HepG2 (cell line): Measurements from ENCODE around the gene TOPBP1. TPM values are rescaled to one million over a fixed set of nuclear protein-coding genes. Genes with fewer than 3 reads are reported as not detected.
A peak's percentile ranks its signal among the peaks of the same experiment; 100 is the strongest.

Experiments
- ETV5 ChIP-seq: IDR thresholded peaks from 2 replicates; pipeline ENCODE4 v1.6.1; 2018; ENCODE audit warnings: missing biosample characterization, missing genetic modification reagents, inconsistent platforms, borderline replicate concordance
- FOXJ3 ChIP-seq: sonication (generic); formaldehyde crosslinking; IDR thresholded peaks from 2 replicates; pipeline ENCODE4 v1.4.0; 2020; ENCODE audit warnings: missing genetic modification reagents, mild to moderate bottlenecking, borderline replicate concordance
- FOXK1 ChIP-seq: sonication (generic); formaldehyde crosslinking; IDR thresholded peaks from 2 replicates; pipeline ENCODE4 v1.4.0; 2020; ENCODE audit warnings: low read depth, missing genetic modification reagents, borderline replicate concordance
- GATA4 ChIP-seq: sonication (generic); IDR thresholded peaks from 2 replicates; pipeline ENCODE4 v1.6.1; 2016; ENCODE audit warnings: antibody characterized with exemption, low read depth, borderline replicate concordance
- HOXA3 ChIP-seq: sonication (generic); formaldehyde crosslinking; IDR thresholded peaks from 2 replicates; pipeline ENCODE4 v1.5.0; 2020; ENCODE audit warnings: missing genetic modification reagents
- HOXD1 ChIP-seq: sonication (generic); formaldehyde crosslinking; IDR thresholded peaks from 2 replicates; pipeline ENCODE4 v1.5.0; 2020; ENCODE audit warnings: missing genetic modification reagents
- MAFF ChIP-seq: IDR thresholded peaks from 2 replicates; pipeline ENCODE4 v1.6.1; 2011; ENCODE audit warnings: low read depth, low read length, improper control_type of control experiment
- NFKBIZ ChIP-seq: IDR thresholded peaks from 2 replicates; pipeline ENCODE4 v1.6.1; 2018; ENCODE audit warnings: missing genetic modification reagents, missing compliant biosample characterization
- ONECUT2 ChIP-seq: sonication (generic); formaldehyde crosslinking; IDR thresholded peaks from 2 replicates; pipeline ENCODE4 v1.4.0; 2020; ENCODE audit warnings: missing genetic modification reagents
- PHF21A ChIP-seq: sonication (generic); formaldehyde crosslinking; IDR thresholded peaks from 2 replicates; pipeline ENCODE4 v1.5.0; 2020; ENCODE audit warnings: mild to moderate bottlenecking, missing genetic modification reagents
- PHF5A ChIP-seq: IDR thresholded peaks from one replicate; pipeline ENCODE4 v1.6.1; 2018; ENCODE audit warnings: low read depth, missing genetic modification reagents; ENCODE audit not compliant: unreplicated experiment
- SALL2 ChIP-seq: sonication (generic); formaldehyde crosslinking; IDR thresholded peaks from 2 replicates; pipeline ENCODE4 v1.8.1; 2023; ENCODE audit warnings: mild to moderate bottlenecking, missing genetic modification reagents, inconsistent platforms
- TRIM22 ChIP-seq: fragments of 450-650 bp; IDR thresholded peaks from 2 replicates; pipeline ENCODE4 v1.6.1; 2017
- ZBTB33 ChIP-seq: sonication (generic); formaldehyde crosslinking; IDR thresholded peaks from 2 replicates; pipeline ENCODE4 v1.4.0; 2020; ENCODE audit warnings: missing genetic modification reagents
- ZNF326 ChIP-seq: sonication (generic); formaldehyde crosslinking; IDR thresholded peaks from 2 replicates; pipeline ENCODE4 v1.4.0; 2020; ENCODE audit warnings: missing genetic modification reagents, borderline replicate concordance
- ZNF367 ChIP-seq: sonication (generic); formaldehyde crosslinking; IDR thresholded peaks from 2 replicates; pipeline ENCODE4 v1.4.0; 2020; ENCODE audit warnings: missing genetic modification reagents, borderline replicate concordance
- ZNF891 ChIP-seq: sonication (generic); formaldehyde crosslinking; IDR thresholded peaks from 2 replicates; pipeline ENCODE4 v1.5.0; 2020; ENCODE audit warnings: mild to moderate bottlenecking, missing genetic modification reagents
- polyA plus RNA-seq, 8 experiments: library from polyadenylated mRNA; depleted of rRNA in 3 of 8; stranded (reverse) in 7 of 8; unstranded in 1 of 8; fragments of >200 nt; fragmentation: Illumina TruSeq in 4 of 8; extraction: Trizol in 4 of 8; gene quantifications; 2 replicates each; pipeline versions ENCODE4 v1.2.1 to v1.2.3, GENCODE V29; 2011 to 2016; ENCODE audit warnings: low read depth in 4 of 8, missing spikeins in 1 of 8, mixed read lengths in 1 of 8; ENCODE audit not compliant: insufficient read depth in 1 of 8
- total RNA-seq, 5 experiments: library from RNA; depleted of rRNA; stranded (reverse); fragments of >200 nt; fragmentation: Illumina TruSeq; extraction: Trizol; gene quantifications; 2 replicates each; pipeline ENCODE4 v1.2.3, GENCODE V29; 2016; ENCODE audit warnings: low read depth in 1 of 5
- TF ChIP-seq, protein P1 (sequence below): sonication (generic); formaldehyde crosslinking; IDR thresholded peaks from 2 replicates; pipeline ENCODE4 v1.4.0; 2020; ENCODE audit warnings: missing genetic modification reagents, borderline replicate concordance
- TF ChIP-seq, protein P2 (sequence below): sonication (generic); formaldehyde crosslinking; IDR thresholded peaks from 2 replicates; pipeline ENCODE4 v1.4.0; 2020; ENCODE audit warnings: missing genetic modification reagents, borderline replicate concordance

TOPBP1 gene
- total and polyA plus RNA-seq, 2 of the 13 experiments (the other 11 are each of a cell fraction or from before 2014, with no cell fraction given), result 24.3 to 42.9 TPM

DNA sequence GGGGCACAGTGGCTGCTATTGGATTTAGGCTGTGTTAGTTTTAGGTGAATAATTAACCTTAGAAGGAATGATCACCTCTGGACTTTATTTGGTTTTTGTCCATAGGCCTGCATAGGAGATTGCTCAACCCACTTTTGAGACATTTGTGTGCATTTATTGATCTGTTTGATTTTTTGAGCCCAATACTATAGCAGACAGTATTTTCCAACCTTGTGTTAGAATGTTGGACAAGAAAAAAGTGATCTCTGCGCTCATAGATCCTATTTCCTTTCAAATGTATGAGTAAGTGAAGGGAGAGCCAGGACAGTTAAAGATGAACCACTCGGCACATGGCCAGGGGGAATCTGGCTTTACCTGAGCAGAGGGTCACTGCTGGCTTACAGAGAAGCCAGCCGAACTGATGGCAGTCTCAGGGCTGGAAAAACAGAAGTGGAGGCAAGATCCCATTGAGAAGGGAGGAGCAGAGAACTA lies 8.8 kb upstream of the TOPBP1 start (continued):
- TF ChIP-seq ZNF326 (CRISPR knock-in tag), result no peak
- TF ChIP-seq NFKBIZ (CRISPR knock-in tag), result 0 out of 2 replicates have a peak, but pooled peaks have one; percentile 27
- TF ChIP-seq FOXK1 (CRISPR knock-in tag), result peak; percentile 86; the same call in 1 of the 2 replicates
- TF ChIP-seq ZNF891, result no peak
- no peak for TF ChIP-seq TRIM22
- no peak for TF ChIP-seq ZNF367
- TF ChIP-seq SALL2 (CRISPR knock-in tag), result 0 out of 2 replicates have a peak, but pooled peaks have one; percentile 43
- TF ChIP-seq HOXA3 (CRISPR knock-in tag), result peak; percentile 72
- peak; percentile 52; the same call in 1 of the 2 replicates for TF ChIP-seq ETV5
- TF ChIP-seq ONECUT2, result peak; percentile 100
- TF ChIP-seq HOXD1 (CRISPR knock-in tag), result no peak
- TF ChIP-seq PHF5A (CRISPR knock-in tag), result peak; percentile 71
- 0 out of 2 replicates have a peak, but pooled peaks have one; percentile 10 for TF ChIP-seq ZBTB33 (CRISPR knock-in tag)
- peak; percentile 14; the same call in 1 of the 2 replicates for TF ChIP-seq MAFF
- peak; percentile 99 for TF ChIP-seq PHF21A
- TF ChIP-seq, protein P1, sequence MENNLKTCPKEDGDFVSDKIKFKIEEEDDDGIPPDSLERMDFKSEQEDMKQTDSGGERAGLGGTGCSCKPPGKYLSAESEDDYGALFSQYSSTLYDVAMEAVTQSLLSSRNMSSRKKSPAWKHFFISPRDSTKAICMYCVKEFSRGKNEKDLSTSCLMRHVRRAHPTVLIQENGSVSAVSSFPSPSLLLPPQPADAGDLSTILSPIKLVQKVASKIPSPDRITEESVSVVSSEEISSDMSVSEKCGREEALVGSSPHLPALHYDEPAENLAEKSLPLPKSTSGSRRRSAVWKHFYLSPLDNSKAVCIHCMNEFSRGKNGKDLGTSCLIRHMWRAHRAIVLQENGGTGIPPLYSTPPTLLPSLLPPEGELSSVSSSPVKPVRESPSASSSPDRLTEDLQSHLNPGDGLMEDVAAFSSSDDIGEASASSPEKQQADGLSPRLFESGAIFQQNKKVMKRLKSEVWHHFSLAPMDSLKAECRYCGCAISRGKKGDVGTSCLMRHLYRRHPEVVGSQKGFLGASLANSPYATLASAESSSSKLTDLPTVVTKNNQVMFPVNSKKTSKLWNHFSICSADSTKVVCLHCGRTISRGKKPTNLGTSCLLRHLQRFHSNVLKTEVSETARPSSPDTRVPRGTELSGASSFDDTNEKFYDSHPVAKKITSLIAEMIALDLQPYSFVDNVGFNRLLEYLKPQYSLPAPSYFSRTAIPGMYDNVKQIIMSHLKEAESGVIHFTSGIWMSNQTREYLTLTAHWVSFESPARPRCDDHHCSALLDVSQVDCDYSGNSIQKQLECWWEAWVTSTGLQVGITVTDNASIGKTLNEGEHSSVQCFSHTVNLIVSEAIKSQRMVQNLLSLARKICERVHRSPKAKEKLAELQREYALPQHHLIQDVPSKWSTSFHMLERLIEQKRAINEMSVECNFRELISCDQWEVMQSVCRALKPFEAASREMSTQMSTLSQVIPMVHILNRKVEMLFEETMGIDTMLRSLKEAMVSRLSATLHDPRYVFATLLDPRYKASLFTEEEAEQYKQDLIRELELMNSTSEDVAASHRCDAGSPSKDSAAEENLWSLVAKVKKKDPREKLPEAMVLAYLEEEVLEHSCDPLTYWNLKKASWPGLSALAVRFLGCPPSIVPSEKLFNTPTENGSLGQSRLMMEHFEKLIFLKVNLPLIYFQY (CRISPR knock-in tag), result peak; percentile 82; the same call in 1 of the 2 replicates
- peak; percentile 95; the same call in 1 of the 2 replicates for TF ChIP-seq FOXJ3 (CRISPR knock-in tag)
- TF ChIP-seq, protein P2, sequence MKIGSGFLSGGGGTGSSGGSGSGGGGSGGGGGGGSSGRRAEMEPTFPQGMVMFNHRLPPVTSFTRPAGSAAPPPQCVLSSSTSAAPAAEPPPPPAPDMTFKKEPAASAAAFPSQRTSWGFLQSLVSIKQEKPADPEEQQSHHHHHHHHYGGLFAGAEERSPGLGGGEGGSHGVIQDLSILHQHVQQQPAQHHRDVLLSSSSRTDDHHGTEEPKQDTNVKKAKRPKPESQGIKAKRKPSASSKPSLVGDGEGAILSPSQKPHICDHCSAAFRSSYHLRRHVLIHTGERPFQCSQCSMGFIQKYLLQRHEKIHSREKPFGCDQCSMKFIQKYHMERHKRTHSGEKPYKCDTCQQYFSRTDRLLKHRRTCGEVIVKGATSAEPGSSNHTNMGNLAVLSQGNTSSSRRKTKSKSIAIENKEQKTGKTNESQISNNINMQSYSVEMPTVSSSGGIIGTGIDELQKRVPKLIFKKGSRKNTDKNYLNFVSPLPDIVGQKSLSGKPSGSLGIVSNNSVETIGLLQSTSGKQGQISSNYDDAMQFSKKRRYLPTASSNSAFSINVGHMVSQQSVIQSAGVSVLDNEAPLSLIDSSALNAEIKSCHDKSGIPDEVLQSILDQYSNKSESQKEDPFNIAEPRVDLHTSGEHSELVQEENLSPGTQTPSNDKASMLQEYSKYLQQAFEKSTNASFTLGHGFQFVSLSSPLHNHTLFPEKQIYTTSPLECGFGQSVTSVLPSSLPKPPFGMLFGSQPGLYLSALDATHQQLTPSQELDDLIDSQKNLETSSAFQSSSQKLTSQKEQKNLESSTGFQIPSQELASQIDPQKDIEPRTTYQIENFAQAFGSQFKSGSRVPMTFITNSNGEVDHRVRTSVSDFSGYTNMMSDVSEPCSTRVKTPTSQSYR (CRISPR knock-in tag), result no peak
- TF ChIP-seq GATA4, result peak; percentile 83; the same call in 1 of the 2 replicates
